Esophagus muscularis mucosa (tissue), 4 donors: ENCODE results near the gene LRP8. TPM values are rescaled to one million over a fixed set of nuclear protein-coding genes. Genes with fewer than 3 reads are reported as not detected.
A peak's percentile ranks its signal among the peaks of the same experiment; 100 is the strongest.

Experiments
- DNase-seq: peaks from one replicate; pipeline ENCODE4 v3.0.0-alpha.2; 2017; ENCODE audit errors: extremely low spot score
- H3K27ac ChIP-seq, 4 donors: fragments of 200-600 bp; sonication (generic); replicated peaks in 1 of 4; 1 replicate in 3 of 4; 2 replicates in 1 of 4; pipeline ENCODE4 v1.5.1; 2016 to 2019; ENCODE audit warnings: mild to moderate bottlenecking in 1 of 4
- H3K27me3 ChIP-seq, 4 donors: fragments of 200-600 bp; sonication (generic); one replicate each; pipeline versions ENCODE4 v1.5.1 to v1.6.0; 2016 to 2019
- H3K36me3 ChIP-seq, 4 donors: fragments of 200-600 bp; sonication (generic); one replicate each; pipeline ENCODE4 v1.5.1; 2016 to 2019
- H3K4me1 ChIP-seq, 4 donors: fragments of 200-600 bp; sonication (generic); one replicate each; pipeline ENCODE4 v1.5.1; 2016 to 2019
- H3K4me3 ChIP-seq, 4 donors: fragments of 200-600 bp; sonication (generic); 1 replicate in 2 of 4; 2 replicates in 2 of 4; pipeline ENCODE4 v1.5.1; 2016 to 2019; ENCODE audit warnings: mild to moderate bottlenecking in 4 of 4, moderate library complexity in 1 of 4
- H3K9me3 ChIP-seq, 4 donors: fragments of 200-600 bp; sonication (generic); 1 replicate in 3 of 4; 2 replicates in 1 of 4; pipeline ENCODE4 v1.5.1; 2016 to 2019
- EP300 ChIP-seq: sonication (generic); formaldehyde crosslinking; IDR thresholded peaks from one replicate; pipeline ENCODE4 v1.6.1; 2017; ENCODE audit warnings: antibody characterized with exemption
- POLR2A ChIP-seq: fragments of 450-650 bp; IDR thresholded peaks from one replicate; pipeline ENCODE4 v1.6.1; 2017; ENCODE audit warnings: antibody characterized with exemption, moderate library complexity, mild to moderate bottlenecking, low read depth
- POLR2AphosphoS5 ChIP-seq, 2 donors: sonication (generic); formaldehyde crosslinking; IDR thresholded peaks; one replicate each; pipeline ENCODE4 v1.6.1; 2017; ENCODE audit warnings: antibody characterized with exemption in 2 of 2
- WGBS: methylation state at CpG from one replicate; pipeline ENCODE4 v1.1.5; 2018; 5-methylcytosine and 5-hydroxymethylcytosine counted together
- intact Hi-C: fragments of 100-400 bp; cut with DNase I; formaldehyde crosslinking; loops from one replicate; pipeline ENCODE4 v1.15.1; 2023
- total RNA-seq, 4 donors: library from RNA; depleted of rRNA; stranded (reverse); fragments of >200 nt; gene quantifications; one replicate each; pipeline versions ENCODE4 v1.1.0 to v1.2.1, GENCODE V29; 2016
- TF ChIP-seq, protein P1 (sequence below), 3 experiments: fragments of 200-600 bp in 2 of 3; fragments of 450-650 bp in 1 of 3; sonication (generic) in 2 of 3; IDR thresholded peaks; one replicate each; pipeline ENCODE4 v1.5.1; 2017 to 2019; ENCODE audit warnings: antibody characterized with exemption in 3 of 3, mild to moderate bottlenecking in 2 of 3, moderate library complexity in 1 of 3

The LRP8 gene
- total RNA-seq, 4 donors from 2014 or later = 0.83 to 6.0 (median 1.9) TPM

DNA sequence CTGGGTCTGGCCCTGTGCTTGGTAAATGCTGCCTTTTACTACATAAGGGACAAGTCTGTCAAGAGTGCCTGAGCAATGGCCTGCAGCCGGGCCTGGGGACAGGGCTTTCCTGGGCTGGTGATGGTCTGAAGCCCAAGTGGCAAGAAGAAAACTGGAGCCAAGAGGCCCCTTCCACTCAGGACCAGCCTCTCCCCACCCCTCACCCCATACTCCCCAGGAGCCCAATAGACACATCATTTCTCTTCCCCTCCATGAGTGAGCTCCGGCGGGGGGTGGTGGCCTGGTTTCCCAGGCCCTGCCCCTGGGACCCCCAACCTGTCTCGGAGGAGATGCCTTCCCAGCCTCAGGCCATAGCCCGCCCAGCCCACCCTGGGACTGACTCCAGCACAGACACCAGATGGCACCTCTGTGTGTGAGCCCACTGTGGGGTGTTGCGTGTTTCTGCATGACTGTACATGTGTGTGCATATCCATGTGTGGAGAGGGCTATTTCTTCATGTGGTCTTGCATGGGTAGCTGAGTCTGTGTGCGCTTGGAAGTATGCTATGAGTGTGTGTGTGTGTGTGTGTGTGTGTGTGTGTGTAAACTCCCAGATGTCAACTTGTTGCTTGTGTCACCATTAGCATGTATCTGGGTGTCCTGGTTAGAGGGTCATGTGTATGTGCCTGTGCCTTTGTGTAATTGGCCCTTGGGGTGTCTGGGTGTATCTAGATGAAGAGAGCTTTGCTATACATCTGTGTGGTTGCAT lies 14.3 kb upstream of the LRP8 start:
- no peak overlapping the region for H3K27ac ChIP-seq
- DNase-seq = peak; percentile 60
- no peaks in the 10 kb centered on the region for H3K36me3 ChIP-seq
- 98% methylated on average over 6 of the region's 7 CpGs for WGBS
- no peaks in the 10 kb centered on the region for H3K9me3 ChIP-seq
- H3K4me3 ChIP-seq = no peak overlapping the region
- peaks cover 0 to 45% (median 0%) of the 10 kb centered on the region in 4 donors for H3K27me3 ChIP-seq
- H3K4me1 ChIP-seq = no peaks in the 10 kb centered on the region
- intact Hi-C loops = no loop called here
- no peak for TF ChIP-seq POLR2A
- no peak for TF ChIP-seq EP300
- no peak for TF ChIP-seq POLR2AphosphoS5 (IDR thresholded peaks at IDR 0.05)
- TF ChIP-seq, protein P1, sequence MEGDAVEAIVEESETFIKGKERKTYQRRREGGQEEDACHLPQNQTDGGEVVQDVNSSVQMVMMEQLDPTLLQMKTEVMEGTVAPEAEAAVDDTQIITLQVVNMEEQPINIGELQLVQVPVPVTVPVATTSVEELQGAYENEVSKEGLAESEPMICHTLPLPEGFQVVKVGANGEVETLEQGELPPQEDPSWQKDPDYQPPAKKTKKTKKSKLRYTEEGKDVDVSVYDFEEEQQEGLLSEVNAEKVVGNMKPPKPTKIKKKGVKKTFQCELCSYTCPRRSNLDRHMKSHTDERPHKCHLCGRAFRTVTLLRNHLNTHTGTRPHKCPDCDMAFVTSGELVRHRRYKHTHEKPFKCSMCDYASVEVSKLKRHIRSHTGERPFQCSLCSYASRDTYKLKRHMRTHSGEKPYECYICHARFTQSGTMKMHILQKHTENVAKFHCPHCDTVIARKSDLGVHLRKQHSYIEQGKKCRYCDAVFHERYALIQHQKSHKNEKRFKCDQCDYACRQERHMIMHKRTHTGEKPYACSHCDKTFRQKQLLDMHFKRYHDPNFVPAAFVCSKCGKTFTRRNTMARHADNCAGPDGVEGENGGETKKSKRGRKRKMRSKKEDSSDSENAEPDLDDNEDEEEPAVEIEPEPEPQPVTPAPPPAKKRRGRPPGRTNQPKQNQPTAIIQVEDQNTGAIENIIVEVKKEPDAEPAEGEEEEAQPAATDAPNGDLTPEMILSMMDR (IDR thresholded peaks at IDR 0.05) = no peak

DNA sequence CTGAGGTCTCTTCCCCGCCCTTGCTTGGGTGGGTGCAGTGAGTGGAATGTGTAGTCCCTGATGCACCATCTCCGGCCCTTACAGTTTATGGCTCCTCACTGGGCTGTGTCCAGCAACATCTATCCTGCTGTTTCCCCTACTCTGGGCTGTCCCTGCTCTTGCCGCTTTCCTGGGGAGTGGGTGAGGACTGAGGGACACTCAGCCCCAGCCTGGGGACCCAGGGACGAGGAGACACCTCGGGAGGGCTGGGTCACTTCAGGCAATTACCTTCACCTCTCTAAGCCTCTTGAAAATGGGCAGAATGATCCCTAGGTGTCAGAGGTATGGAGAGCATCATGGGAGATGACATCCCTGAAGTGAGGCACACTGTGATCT lies 13.6 kb upstream of the LRP8 start:
- no peaks in the 10 kb centered on the region for H3K4me1 ChIP-seq
- intact Hi-C loops = no loop called here
- WGBS = 96% methylated on average over 5 of the region's 5 CpGs
- no peak overlapping the region for H3K27ac ChIP-seq
- no peaks in the 10 kb centered on the region for H3K36me3 ChIP-seq
- H3K27me3 ChIP-seq = peaks cover 0 to 45% (median 0%) of the 10 kb centered on the region in 4 donors
- TF ChIP-seq EP300 = no peak
- TF ChIP-seq, protein P1 (IDR thresholded peaks at IDR 0.05) = no peak
- TF ChIP-seq POLR2A = no peak
- TF ChIP-seq POLR2AphosphoS5 (IDR thresholded peaks at IDR 0.05) = no peak
- no peaks in the 10 kb centered on the region for H3K9me3 ChIP-seq
- H3K4me3 ChIP-seq = no peak overlapping the region
- peak; percentile 29 for DNase-seq

DNA sequence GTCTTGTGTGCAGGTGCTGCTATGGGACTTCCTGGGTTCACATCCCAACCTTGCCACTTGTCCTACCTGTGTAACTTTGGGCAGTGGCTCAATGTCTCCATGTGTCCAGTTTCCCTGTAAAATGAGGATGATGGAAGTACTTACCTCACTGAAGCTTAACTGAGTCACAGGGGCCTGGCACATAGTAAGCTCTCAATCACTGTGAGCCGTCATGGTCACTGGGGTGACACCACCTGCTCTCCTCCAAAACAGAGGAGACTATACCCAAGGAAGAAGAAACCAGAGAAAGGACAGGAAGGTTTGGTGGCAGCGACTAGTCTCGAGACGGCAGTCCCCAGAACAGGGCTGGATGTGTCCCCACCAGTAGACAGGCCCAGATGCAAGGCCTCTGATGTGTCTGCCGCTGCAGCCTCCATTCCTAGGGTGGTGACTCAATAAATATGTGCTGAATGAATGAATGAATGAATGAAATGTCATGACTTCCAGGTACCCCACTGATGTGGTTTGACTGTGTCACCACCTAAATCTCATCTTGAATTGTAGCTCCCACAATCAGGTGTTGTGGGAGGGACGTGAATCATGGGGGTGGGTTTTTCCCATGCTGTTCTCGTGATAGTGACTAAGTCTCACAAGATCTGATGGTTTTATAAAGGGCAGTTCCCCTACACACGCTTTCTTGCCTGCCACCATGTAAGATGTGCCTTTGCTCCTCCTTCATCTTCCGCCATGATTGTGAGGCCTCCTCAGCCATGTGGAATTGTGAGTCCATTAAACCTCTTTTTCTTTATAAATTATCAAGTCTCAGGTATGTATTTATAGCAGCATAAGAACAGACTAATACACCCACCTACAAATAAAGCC lies 13.0 kb upstream of the LRP8 start:
- Histone ChIP-seq H3K9me3 (no peaks in the 10 kb centered on the region), H3K4me3 (no peak overlapping the region), H3K27me3 (peaks cover 0 to 45% (median 0%) of the 10 kb centered on the region in 4 donors), H3K27ac (no peak overlapping the region), H3K36me3 (no peaks in the 10 kb centered on the region), H3K4me1 (no peaks in the 10 kb centered on the region)
- DNase-seq = peak; percentile 39
- TF ChIP-seq POLR2AphosphoS5 (IDR thresholded peaks at IDR 0.05) = no peak
- TF ChIP-seq, protein P1 (IDR thresholded peaks at IDR 0.05) = no peak
- no peak for TF ChIP-seq EP300
- TF ChIP-seq POLR2A = no peak
- intact Hi-C loops = no loop called here
- over 99% methylated on average over 9 of the region's 9 CpGs for WGBS

DNA sequence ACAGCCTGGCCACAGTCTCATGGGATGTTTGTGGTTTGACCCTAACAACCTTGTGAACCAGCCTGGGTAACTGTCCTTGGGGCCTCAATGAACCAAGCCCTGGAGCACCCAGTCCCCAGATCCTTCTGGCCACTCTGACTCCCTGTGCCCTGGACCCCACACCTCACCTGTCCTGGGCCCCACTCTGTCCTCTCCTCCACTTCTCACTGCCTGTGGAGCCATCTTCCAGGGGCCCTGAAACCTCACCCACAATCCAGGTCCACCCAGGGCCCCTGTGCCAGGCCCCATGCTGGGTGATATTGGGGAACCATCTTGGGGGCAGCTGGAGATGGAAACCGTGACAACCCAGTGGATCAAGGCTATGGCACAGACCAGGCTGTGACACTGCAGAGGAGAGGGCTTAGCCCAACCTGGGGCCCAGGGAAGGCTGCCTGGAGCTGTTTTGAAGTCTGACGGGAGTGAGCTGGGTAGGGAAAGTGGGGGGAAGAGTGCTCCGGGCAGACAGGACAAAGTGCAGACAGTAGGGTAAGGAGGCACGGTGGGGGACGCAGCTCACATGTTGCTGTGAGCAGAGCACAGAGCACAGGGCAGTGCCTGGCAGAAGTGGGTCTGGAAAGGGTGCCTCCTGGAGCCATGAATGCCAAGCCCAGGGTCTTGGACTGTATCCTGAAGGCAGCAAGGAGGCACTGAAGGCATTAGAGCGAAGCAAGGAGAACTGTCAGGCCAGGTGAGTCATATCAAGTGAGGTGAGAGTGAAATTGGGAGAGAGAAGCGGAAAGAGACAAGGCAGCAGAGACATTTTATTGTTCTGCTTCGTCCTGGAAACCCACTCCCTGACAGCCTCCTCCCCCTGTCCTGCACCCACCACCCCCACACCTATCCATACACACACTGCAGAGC lies 12.1 kb upstream of the LRP8 start:
- Histone ChIP-seq H3K27me3 (peaks cover 0 to 45% (median 0%) of the 10 kb centered on the region in 4 donors), H3K4me3 (no peak overlapping the region), H3K9me3 (no peaks in the 10 kb centered on the region), H3K36me3 (no peaks in the 10 kb centered on the region), H3K27ac (no peak overlapping the region), H3K4me1 (no peaks in the 10 kb centered on the region)
- intact Hi-C loops = no loop called here
- no peak for TF ChIP-seq POLR2A
- TF ChIP-seq, protein P1 (IDR thresholded peaks at IDR 0.05) = no peak
- TF ChIP-seq EP300 = no peak
- no peak for TF ChIP-seq POLR2AphosphoS5 (IDR thresholded peaks at IDR 0.05)
- 71% methylated on average over 8 of the region's 8 CpGs for WGBS
- DNase-seq = peak; percentile 86
